NCI-H1105 (cell line): ENCODE measurements around the gene UQCR11.

Experiments
- DNase-seq: peaks from one replicate; lab custom pipeline; 2025; lab: John Stamatoyannopoulos, UW

Gene UQCR11

DNA sequence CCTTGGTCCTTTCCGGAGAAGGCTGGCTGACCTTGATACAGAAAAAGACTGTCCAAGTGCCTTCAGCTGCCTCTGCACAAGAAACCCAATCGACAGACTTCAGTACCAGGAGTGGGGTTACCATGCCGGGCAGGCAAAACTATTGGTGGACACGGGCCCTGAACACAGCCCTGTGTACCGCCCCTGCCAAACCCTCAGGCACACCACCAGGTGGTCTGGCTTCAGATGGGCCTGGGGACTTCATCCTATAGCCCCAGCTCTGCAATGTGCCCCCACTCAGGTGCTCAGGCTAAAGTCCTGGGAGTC lies 29.6 kb upstream of the UQCR11 start:
- DNase-seq: no peak

DNA sequence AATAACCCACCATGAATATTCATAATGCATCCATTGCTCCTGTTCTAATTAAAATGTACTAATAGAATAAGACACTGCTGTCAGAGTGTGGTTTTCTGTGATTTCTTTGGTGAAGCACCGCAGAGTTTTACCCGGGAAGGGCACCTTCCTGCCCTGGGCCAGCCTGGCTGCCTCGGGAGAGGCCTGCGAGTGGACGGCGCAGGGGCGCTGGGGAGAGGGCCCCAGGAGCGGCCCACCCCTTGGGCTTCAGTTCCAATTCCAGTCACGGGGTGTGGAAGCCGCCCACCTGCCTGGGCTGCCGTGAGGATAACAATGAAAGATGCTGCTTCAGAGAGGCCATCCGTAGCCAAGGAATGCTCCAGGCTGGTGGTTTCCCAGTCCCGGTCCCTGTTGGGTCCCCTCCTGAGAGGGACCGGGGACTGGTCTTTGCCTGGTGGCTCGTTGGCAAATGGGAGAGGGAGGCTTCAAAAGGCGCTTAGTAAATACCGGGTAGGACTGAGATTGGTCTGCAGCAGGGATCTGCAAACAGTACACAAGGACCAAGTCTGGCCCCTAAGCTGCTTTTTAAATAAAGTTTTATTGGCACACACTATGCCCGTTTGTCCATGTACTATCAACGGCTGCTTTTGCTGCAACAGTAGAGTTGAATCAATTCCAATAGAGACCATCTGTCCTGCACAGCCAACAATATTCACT lies 29.1 kb upstream of the UQCR11 start:
- DNase-seq: no peak

DNA sequence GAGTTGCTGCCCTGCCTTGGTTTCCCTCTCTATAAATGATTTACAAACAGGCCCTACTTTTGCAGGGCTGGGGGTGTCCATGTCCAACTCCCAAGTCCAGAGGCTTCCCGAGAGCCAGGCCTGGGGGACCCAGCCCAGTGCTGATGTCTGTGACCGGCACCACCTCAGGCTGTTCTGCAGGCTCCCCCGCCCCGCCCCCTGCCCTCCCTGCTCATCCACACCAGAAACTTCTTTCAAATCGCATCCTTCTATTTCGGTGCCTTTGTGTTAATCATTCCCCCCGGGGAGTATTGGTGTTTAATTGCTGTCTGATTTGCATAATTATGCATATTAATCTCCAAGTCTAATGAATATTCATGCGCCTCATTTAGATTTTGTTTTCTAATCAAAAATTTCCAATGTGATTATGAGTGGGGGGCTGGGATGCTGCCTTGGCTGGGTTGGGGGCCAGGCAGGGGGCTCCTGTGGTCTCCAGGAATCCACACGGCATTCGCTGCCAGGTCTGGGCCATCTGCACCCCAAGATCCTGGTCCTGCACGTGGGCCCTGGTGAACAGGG lies 28.1 kb upstream of the UQCR11 start:
- DNase-seq: no peak

DNA sequence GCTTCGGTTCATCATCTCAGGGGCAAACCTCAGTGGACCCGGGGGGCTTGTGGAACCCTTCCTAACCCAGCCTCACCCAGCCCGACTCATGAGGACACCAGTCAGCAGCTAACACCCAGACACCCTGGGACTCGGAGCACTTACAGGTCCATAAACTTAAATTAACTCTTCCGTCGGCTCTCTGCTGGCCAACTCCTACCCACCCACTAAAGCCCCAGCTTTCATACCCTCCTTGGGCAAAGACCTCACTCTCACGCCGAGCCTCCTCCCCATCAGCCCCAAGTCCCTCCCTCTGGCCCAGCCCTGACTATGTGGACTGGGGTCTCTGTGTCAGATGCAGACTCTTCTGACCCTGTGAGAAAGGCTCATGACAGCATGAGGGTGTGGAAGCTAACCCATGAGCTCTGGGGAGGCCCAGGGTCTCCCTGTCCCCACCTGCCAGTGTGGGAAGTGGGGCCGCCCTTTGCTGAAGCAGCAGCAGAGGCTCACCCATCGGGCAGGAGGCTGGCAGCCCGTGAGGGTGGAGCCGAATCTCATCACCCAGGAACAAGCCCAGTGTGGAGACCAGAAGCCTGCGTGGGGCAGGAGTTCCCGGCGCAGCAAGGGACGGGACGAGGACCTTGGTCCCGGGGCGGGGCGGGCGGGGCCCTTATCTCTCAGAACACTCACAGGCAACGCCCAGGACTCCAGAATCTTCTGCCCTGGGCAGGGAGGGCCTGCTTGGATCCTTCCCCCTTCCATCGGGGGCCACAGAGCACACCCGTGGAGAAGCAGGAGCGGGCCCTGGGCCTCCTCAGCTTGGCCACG lies 27.4 kb upstream of the UQCR11 start:
- DNase-seq: no peak

DNA sequence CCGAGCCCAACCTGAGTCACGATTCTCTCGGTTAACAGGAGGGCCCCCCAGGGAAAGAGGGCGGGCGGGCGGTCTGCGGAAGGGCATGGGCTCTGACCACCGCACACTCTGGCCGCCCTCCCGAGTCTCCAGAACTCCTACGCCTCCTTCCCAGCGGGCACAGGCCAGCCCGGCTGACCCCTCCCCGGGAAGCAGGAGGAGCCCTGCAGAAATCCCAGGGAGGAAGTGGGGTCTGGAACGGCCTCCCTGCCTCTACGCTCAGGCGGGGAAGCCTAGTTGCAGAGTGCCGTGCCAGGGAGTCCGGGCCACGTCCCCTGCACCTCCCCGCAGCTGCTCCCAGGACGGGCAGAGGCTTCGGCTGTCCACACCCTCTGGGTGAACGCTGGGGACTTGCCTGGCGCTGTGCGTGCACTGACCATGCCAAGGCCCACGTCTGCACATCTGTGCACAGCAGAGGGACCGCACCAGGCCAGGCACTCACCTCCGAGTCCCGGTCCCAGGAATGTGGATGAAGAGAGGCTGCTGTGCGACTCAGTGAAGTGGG lies 26.4 kb upstream of the UQCR11 start:
- DNase-seq: no peak

DNA sequence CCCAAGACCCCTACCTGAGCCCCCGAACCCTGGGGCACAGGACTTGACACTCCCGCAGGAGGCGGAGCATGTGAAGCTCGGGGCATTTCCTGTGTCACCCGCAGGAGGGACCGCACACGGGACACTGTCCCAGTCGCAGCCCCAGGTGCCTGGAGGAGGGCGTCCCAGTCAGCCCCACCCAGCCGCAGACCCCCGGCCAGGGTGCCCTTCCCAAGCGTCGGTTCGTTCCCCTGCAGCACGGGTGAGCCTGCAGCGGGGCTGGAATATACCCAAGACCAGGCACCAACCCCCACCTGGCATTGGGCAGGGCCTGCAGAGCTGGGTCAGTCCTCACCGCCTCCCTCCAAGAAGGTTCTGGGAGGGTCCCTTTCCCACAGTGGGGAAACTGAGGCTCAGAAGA lies 25.5 kb upstream of the UQCR11 start:
- DNase-seq: no peak

DNA sequence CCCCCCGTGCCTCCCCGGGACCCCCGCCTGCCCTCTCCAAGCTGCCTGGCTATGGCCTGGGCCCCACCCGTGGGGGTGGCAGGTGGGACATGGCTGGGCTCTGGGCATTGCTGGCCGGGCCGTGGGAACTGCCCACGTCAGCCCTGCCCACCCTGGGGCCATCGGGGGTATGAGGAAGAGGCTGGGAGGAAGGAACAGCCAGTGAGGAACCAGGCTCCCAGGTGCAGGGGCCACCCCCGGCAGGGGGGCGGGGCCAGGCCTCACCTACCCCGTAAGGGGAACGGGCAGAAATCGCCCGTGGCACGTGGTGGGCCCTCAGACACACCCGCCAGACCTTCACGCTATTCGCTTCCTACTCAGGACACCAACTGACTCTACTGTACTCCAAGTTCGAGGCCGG lies 24.8 kb upstream of the UQCR11 start:
- DNase-seq: no peak

DNA sequence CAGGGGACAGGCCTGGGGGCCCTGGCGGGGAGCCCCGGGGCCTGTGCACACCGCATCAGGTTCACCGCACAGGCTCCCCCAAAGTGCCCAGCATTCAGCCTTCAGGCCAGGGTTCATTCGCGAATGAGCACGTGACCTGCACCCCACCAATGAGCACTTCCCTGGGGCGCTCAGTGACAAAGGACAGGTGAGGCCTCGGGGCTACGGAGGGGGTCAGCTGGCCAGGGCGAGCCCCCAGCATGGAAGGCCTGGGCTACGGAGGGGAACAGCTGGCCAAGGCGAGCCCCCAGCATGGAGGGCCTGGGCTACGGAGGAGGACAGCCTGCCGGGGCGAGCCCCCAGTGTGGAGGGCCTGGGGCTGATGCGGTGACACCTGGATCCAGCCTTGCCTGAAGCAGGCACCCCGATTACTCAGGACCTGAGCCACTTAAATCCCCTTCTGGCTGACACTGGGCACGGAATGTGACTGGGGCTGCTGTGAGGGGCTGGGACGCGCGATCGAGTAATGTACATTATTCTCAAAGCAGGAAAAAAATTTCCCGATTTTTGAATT lies 24.1 kb upstream of the UQCR11 start:
- DNase-seq: no peak

DNA sequence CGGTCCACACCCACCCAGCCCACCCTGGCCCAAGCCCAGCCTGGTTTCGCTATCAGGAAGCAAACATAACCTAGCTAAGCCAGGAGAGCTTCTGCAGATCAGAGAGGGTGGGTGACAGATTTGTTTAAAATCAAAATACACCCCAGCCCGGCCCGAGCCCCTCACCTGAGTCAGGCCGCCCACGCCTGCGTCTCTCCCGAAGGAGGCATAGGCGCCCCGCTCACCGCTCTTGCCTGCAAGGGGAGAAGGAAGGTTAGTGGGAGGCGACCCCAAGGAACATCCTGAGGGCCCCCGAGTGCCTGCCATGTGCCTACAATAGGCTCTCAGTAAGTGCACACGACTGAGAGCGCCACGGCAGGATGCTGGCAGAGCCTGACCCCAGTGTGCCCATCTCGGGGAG lies 21.9 kb upstream of the UQCR11 start:
- DNase-seq: no peak

DNA sequence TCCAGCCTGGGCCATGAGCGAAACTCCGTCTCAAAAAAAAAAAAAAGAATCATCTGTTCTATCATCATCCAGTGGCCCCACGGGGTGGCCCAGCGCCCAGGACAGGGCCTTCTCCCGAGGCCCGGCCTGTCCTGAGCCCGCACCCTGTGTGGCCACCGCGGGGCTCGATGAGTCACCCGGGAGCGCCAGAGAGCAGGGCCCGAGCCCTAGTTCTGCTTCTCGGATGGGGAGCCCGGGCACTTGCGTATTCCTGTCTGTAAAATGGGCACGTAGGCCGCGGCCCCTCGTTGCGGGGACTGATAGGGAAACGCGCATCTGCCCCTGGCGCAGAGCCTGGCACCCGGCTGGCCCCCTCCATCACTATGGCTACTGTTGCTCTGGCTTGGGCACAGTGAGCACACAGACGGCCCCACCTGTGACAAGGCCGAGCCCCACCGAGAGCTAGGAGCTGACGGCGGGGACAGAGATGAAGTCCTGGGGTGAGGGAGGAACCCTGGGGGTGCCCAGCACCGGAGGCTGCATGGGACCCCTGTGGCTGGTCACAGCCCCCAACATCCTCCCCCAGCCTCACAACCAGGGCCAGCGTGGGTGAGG lies 21.3 kb upstream of the UQCR11 start:
- DNase-seq: no peak

DNA sequence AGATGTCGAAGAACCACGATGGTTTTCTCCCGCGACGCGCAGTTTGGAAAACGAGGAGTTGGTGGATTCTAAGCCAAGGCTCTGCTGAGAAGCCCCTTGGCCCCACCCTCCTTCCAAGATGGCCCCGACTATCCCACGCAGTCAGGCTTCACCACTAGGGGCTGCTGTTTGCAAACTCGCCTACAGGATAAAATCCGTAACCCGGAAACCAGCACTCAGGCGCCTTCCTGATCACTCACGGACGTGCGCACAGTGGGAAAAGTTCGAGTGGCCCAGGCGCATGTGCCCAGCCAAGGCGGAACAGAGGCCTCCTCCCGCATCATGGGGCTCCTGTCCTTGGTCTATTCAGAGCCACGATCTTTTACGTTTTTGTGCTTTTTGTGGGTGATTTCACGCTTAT lies 19.2 kb upstream of the UQCR11 start:
- no peak for DNase-seq

DNA sequence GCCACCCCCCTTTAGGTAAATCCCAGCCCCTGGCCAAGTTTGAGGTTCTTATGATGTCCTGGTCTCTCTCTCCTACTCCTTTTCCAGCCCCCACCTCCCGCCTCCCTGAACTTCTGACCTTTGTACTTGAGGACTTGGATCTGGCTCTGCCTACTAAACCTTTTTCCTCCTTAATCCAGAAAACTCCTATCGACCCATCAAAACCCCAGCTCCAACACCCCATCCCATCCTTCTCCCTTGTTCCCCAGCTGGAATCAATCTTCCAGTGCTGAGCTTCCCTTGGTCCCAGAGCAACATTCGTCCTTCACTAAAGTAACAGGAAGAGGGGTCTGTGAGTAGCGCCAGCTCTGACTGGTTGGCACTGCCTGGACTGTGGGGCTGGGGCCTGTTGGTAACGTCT lies 17.3 kb upstream of the UQCR11 start:
- no peak for DNase-seq

DNA sequence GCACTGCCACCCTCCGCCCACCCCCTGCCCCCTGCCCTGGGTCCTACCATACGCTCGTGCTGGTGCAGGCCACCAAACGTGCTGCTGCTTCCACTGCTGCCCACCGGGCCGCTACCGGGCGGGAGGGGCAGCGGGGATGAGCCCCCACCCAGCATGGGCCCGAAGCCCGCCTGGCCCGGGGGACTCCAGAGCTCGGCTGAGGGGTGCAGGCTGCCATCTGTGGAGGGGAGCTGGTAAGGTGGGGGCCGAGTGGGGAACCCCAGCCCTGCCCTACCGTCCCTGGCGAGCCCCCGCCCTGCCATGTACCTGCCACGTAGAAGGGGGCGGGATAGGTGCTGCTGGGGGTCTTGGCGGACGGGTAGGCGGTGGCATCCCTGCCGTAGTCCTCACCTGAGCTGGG lies 16.7 kb upstream of the UQCR11 start:
- DNase-seq: no peak

DNA sequence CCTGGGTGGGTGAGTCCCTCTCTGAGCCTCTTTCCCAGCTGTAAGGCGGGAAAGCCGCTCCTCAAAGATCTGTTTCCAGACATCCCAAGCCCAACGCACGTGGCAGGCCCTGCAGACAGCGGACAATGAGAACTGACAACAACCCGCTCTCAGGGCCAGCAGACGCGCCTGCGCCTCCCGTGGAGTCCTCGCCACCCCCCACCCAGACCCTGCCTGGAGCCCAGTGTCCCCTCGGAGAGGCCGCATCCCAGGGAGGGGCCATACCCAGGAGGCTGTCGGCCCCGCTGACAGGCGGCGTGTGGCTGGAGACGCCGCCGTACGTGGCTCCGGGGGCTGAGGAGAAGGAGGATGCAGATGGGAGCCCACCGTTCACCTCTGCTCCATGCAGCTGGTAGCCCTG lies 16.3 kb upstream of the UQCR11 start:
- DNase-seq: no peak

DNA sequence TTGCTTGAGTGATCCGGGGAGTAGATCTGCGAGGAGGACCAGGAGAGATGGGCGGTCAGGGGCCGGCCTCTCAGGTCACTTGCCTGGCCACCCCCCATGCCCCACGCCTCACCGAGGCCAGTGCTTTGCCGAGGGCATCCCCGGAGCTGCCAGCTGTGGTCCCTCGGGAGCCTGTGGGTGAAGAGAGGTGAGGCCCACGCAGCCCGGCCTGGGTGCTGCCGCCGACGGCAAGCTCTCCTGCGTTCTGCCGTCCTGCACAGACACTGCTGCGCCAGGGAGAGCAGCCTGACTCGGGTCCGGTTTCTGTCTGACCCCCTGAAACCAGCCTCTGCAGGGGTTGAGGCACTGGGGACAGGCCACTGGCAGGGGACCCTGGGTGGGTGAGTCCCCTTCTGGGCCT lies 15.8 kb upstream of the UQCR11 start:
- DNase-seq: no peak

DNA sequence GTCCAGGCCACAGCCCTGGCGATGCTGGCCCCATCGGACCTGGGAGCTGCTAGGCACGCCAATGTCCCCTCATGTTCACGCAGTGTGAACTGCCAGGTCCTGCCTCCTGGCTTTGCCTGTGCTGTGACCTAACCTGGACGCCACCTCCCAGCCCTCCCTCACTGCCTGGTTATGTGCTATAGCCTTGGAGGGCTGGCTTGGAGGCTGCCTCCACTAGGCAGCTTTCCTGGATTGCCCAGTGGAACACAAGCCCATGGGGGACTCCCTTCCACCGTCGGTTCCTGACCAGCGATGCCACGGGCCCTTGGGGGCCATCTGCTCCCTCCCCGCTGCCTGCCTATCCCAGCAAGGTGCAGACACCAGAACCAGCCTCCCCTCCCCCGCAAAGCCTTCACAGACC lies 15.2 kb upstream of the UQCR11 start:
- no peak for DNase-seq

DNA sequence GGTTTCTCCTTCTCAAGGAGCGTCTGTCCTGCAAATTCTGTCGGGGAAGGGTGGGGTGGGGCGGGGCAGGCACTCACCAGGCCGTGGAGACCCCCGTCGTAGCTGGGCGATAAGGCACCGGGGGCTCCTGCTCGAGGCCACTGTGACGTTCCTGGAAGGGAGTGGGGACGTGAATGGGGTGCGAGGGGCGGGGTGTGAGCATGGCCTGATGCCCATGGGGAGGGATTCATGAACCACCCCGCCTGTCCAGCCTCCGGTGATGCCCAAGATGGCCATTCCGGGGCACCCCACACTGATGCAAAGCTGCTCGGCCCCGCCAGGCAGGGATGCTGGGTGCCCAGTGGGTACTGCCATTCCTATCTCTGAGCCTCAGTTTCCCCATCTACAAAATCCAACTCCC lies 14.4 kb upstream of the UQCR11 start:
- no peak for DNase-seq

DNA sequence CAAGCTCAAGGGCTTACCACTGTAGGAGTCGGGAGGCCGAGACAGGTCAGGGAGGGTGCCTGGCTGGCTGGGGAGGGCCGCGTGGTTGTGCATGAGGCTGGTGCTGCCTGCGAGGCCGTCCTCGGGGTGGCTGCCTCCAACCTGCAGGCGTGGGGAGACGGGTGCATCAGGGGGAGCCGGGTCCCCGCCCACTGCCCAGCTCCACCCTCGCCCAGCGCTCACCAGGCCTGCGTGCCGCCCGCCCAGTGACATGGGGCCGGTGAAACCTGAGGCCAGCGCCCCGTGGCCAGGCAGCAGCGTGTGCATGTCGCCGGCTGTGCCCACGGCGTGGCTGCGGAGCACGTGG lies 13.8 kb upstream of the UQCR11 start:
- no peak for DNase-seq

DNA sequence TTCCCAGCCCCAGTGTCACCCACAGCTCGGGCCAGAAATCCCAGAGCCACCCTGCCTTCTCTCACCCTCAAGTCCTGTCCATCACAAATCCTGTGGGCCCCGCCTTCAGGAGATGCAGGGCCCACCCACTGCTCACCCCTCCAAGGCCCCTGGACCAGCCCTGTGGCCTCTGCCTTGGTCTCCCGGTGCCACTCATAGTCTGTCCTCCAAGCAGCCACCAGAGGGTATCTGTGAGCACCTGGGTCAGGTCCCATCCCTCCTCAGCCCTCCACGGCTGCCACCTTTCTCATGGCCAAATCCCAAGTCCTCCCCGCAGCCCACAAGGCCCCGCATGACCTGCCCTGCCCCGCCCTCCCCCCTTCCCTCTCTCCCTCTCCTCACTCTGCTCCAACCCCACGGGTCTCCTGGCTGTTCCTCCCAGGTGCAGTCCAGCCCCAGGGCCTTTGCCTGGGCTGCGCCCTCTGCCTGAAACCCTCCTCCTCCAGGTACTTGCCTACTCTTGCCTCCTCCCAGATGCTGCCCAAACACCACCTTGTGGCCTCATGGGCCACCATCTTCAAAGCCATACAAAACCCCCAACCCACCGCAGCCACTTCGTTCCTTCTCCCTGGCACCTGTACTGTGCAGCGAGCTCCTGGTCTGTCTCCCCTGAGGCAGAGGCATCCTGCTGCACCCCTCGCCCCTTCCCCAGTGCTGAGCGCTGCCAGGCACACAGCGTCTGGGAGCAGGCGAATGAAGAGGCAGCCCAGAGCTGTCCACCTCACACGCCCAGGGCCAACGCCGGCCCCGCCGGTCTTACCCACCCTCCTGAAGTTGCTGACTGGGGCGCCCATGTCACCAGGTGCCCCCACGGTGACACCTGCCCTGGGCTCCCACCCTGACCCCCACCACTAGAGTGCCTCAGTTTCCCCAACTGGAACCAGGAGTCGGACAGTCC lies 13.2 kb upstream of the UQCR11 start:
- no peak for DNase-seq

DNA sequence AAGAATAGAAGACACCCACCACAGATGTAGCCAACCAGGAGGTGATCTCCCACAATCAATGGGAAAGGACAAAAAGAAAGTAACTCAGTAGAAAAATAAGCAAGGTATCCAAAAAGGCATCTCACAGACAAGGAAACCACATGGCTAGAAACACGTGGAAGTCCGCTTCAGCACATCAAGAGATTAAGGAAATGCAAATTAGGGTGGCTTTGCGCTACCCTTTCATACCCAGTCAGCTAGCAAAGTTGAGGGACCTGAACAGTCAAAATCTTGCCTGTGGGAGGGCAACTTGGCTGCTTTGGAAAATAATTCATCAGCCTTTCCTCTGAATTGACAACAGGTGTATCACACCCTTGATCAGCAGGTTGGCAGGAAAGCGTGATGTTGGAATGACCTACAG lies 11.6 kb upstream of the UQCR11 start:
- no peak for DNase-seq

DNA sequence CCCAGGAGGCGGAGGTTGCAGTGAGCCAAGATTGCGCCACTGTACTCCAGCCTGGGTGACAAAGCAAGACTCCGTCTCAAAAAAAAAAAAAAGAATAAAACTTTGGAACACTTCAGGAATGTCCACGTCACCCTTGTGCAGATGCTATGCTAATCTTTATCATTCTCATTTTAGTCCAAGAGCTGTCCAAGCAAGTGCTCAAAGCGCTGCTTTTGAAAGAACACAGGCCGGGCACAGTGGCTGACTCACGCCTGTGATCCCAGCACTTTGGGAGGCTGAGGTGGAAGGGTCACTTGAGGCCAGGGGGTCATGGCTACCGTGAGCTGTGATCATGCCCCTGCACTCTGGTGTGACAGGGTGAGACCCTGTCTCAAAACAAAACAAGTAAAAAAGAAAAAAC lies 11.1 kb upstream of the UQCR11 start:
- DNase-seq: no peak
